Measurements from ENCODE around the gene TLR5. TPM values are rescaled to one million over a fixed set of nuclear protein-coding genes. Genes with fewer than 3 reads are reported as not detected.

Gene TLR5
- total and polyA plus RNA-seq, 7 donors = 0.20 to 3.1 (median 0.80) TPM

- H3K27me3 ChIP-seq (ENCODE audit: insufficient read depth in 3 of 3, low read length in 2 of 3) = no peaks in the 10 kb centered on the region
- no peak for ATAC-seq
- H3K4me1 ChIP-seq = no peaks in the 10 kb centered on the region
- TF ChIP-seq, protein P1, sequence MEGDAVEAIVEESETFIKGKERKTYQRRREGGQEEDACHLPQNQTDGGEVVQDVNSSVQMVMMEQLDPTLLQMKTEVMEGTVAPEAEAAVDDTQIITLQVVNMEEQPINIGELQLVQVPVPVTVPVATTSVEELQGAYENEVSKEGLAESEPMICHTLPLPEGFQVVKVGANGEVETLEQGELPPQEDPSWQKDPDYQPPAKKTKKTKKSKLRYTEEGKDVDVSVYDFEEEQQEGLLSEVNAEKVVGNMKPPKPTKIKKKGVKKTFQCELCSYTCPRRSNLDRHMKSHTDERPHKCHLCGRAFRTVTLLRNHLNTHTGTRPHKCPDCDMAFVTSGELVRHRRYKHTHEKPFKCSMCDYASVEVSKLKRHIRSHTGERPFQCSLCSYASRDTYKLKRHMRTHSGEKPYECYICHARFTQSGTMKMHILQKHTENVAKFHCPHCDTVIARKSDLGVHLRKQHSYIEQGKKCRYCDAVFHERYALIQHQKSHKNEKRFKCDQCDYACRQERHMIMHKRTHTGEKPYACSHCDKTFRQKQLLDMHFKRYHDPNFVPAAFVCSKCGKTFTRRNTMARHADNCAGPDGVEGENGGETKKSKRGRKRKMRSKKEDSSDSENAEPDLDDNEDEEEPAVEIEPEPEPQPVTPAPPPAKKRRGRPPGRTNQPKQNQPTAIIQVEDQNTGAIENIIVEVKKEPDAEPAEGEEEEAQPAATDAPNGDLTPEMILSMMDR (IDR thresholded peaks at IDR 0.05) = no peak
- no peak overlapping the region for H3K27ac ChIP-seq
- no peak overlapping the region for H3K4me3 ChIP-seq
- intact Hi-C loops (cut with DNase I) = no loop called here
- 79 to 87% (median 85%) methylated on average over 3 of the region's 3 CpGs for WGBS, 3 donors
- DNase-seq = no peak
- H3K36me3 ChIP-seq (ENCODE audit: insufficient read depth in 1 of 2, low read depth in 1 of 2) = no peaks in the 10 kb centered on the region
- no peaks in the 10 kb centered on the region for H3K9me3 ChIP-seq
These were observed 18.3 kb upstream of the TLR5 start for GRCh38 chr1:223161321-223161720.

GRCh38 chr1:223156343-223156742, 13.3 kb upstream of the TLR5 start:
- H3K27me3 ChIP-seq (ENCODE audit: insufficient read depth in 3 of 3, low read length in 2 of 3) = no peaks in the 10 kb centered on the region
- 59 to 84% (median 83%) methylated on average over 2 of the region's 2 CpGs for WGBS, 3 donors
- DNase-seq (no peak), ATAC-seq (no peak)
- no peaks in the 10 kb centered on the region for H3K9me3 ChIP-seq
- intact Hi-C loops (cut with DNase I) = no loop called here
- no peaks in the 10 kb centered on the region for H3K4me1 ChIP-seq
- H3K36me3 ChIP-seq (ENCODE audit: insufficient read depth in 1 of 2, low read depth in 1 of 2) = no peaks in the 10 kb centered on the region
- H3K27ac ChIP-seq = no peak overlapping the region
- TF ChIP-seq, protein P1 (IDR thresholded peaks at IDR 0.05) = no peak
- no peak overlapping the region for H3K4me3 ChIP-seq

DNA sequence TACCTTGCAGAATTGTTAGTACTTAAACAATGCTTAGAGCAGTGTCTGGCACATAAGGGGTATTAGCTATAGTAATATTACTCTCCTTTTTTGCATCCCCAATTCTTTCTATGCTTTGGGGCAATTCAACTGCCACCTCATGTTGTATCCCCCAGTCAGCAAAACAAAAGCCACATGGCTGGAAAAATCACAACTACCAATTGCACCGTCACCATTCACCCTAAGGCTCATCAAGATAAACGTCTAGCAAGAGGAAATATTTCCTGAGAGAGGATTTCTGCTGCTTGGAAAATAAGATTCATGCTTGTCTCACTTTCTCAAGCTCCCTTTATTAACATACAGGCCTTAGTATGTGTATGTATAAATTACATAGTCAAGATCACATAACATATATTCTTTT, 12.1 kb upstream of the TLR5 start:
- Histone ChIP-seq H3K27ac (no peak overlapping the region), H3K36me3 (ENCODE audit: insufficient read depth in 1 of 2, low read depth in 1 of 2) (no peaks in the 10 kb centered on the region), H3K27me3 (ENCODE audit: insufficient read depth in 3 of 3, low read length in 2 of 3) (no peaks in the 10 kb centered on the region), H3K4me3 (no peak overlapping the region), H3K4me1 (no peaks in the 10 kb centered on the region), H3K9me3 (no peaks in the 10 kb centered on the region)
- TF ChIP-seq, protein P1 (IDR thresholded peaks at IDR 0.05) = no peak
- intact Hi-C loops (cut with DNase I) = no loop called here
- WGBS, 3 donors = 62 to 73% (median 67%) methylated on average over 2 of the region's 2 CpGs
- DNase-seq (no peak), ATAC-seq (no peak)

- TF ChIP-seq, protein P1 (IDR thresholded peaks at IDR 0.05) = no peak
- H3K27me3 ChIP-seq (ENCODE audit: insufficient read depth in 3 of 3, low read length in 2 of 3) = no peaks in the 10 kb centered on the region
- peak in 1 of 4 donors; percentile 27 for ATAC-seq
- DNase-seq = no peak
- WGBS, 3 donors = 55 to 75% (median 69%) methylated on average over 3 of the region's 3 CpGs
- no peaks in the 10 kb centered on the region for H3K9me3 ChIP-seq
- H3K4me1 ChIP-seq = no peaks in the 10 kb centered on the region
- intact Hi-C loops (cut with DNase I) = no loop called here
- no peak overlapping the region for H3K27ac ChIP-seq
- no peaks in the 10 kb centered on the region for H3K36me3 ChIP-seq (ENCODE audit: insufficient read depth in 1 of 2, low read depth in 1 of 2)
- H3K4me3 ChIP-seq = no peak overlapping the region
These were observed 10.4 kb upstream of the TLR5 start for GRCh38 chr1:223153177-223154119.

Data from psoas muscle (tissue), 8 donors.